KMS-11 (cell line): ENCODE measurements around the gene GMCL2.

Source experiments
- H2AFZ ChIP-seq: fragments of 200-600 bp; sonication (generic); 2 replicates; pipeline ENCODE4 v1.6.1; 2016; ENCODE audit warnings: antibody characterized with exemption, mixed run types, low read depth
- H3K27ac ChIP-seq: fragments of 200-600 bp; sonication (generic); 2 replicates; pipeline ENCODE4 v1.6.1; 2016; ENCODE audit warnings: mild to moderate bottlenecking, mixed run types
- H3K27me3 ChIP-seq: fragments of 200-600 bp; sonication (generic); 2 replicates; pipeline ENCODE4 v1.6.1; 2017; ENCODE audit warnings: mild to moderate bottlenecking, low read depth, mixed run types, moderate library complexity; ENCODE audit not compliant: insufficient read depth
- H3K36me3 ChIP-seq: fragments of 200-600 bp; sonication (generic); 2 replicates; pipeline ENCODE4 v1.6.1; 2017; ENCODE audit warnings: mild to moderate bottlenecking, mixed run types; ENCODE audit not compliant: insufficient read depth
- H3K4me1 ChIP-seq: fragments of 200-600 bp; sonication (generic); 2 replicates; pipeline ENCODE4 v1.6.1; 2016; ENCODE audit warnings: mild to moderate bottlenecking, low read depth, mixed run types; ENCODE audit not compliant: poor library complexity, severe bottlenecking
- H3K4me2 ChIP-seq: fragments of 200-600 bp; sonication (generic); 2 replicates; pipeline ENCODE4 v1.7.0; 2016; ENCODE audit warnings: mild to moderate bottlenecking, mixed run types
- H3K4me3 ChIP-seq: fragments of 200-600 bp; sonication (generic); IDR thresholded peaks from 2 replicates; pipeline ENCODE4 v1.6.1; 2017; ENCODE audit warnings: low read depth, low read length, mixed read lengths; ENCODE audit not compliant: insufficient read depth
- H3K79me2 ChIP-seq: fragments of 200-600 bp; sonication (generic); 2 replicates; pipeline ENCODE4 v1.6.1; 2016; ENCODE audit warnings: low read depth, mixed run types; ENCODE audit not compliant: insufficient read depth
- H3K9ac ChIP-seq: fragments of 200-600 bp; sonication (generic); 2 replicates; pipeline ENCODE4 v1.6.1; 2016; ENCODE audit warnings: mild to moderate bottlenecking, mixed run types
- H4K20me1 ChIP-seq: fragments of 200-600 bp; sonication (generic); 2 replicates; pipeline ENCODE4 v1.6.1; 2016; ENCODE audit warnings: mild to moderate bottlenecking, mixed run types; ENCODE audit not compliant: insufficient read depth
- CTCF ChIP-seq: fragments of 200-600 bp; sonication (generic); conservative IDR thresholded peaks from 2 replicates; pipeline ENCODE4 v1.6.1; 2017; ENCODE audit warnings: low read depth, mild to moderate bottlenecking, antibody characterized with exemption, low read length, moderate library complexity, mixed read lengths

Gene GMCL2

GRCh38 chr5:178223828-178224335 lies 36.7 kb upstream of the GMCL2 start:
- no peak overlapping the region for H3K27ac ChIP-seq
- H3K4me3 ChIP-seq = no peak overlapping the region
- no peaks in the 10 kb centered on the region for H3K79me2 ChIP-seq
- no peak overlapping the region for H2AFZ ChIP-seq
- no peak overlapping the region for H3K4me2 ChIP-seq
- no peaks in the 10 kb centered on the region for H4K20me1 ChIP-seq
- H3K27me3 ChIP-seq = no peaks in the 10 kb centered on the region
- H3K36me3 ChIP-seq = no peaks in the 10 kb centered on the region
- H3K4me1 ChIP-seq = no peaks in the 10 kb centered on the region
- no peak for TF ChIP-seq CTCF
- H3K9ac ChIP-seq = no peak overlapping the region

GRCh38 chr5:178223196-178223773 lies 36.1 kb upstream of the GMCL2 start:
- H3K27me3 ChIP-seq = no peaks in the 10 kb centered on the region
- no peak overlapping the region for H2AFZ ChIP-seq
- H3K4me2 ChIP-seq = no peak overlapping the region
- no peak for TF ChIP-seq CTCF
- no peak overlapping the region for H3K4me3 ChIP-seq
- H3K79me2 ChIP-seq = no peaks in the 10 kb centered on the region
- H3K4me1 ChIP-seq = no peaks in the 10 kb centered on the region
- no peak overlapping the region for H3K9ac ChIP-seq
- H3K36me3 ChIP-seq = no peaks in the 10 kb centered on the region
- no peaks in the 10 kb centered on the region for H4K20me1 ChIP-seq
- no peak overlapping the region for H3K27ac ChIP-seq

- H3K36me3 ChIP-seq = no peaks in the 10 kb centered on the region
- no peak overlapping the region for H3K4me2 ChIP-seq
- no peaks in the 10 kb centered on the region for H3K27me3 ChIP-seq
- H3K4me1 ChIP-seq = no peaks in the 10 kb centered on the region
- H3K27ac ChIP-seq = no peak overlapping the region
- H3K9ac ChIP-seq = no peak overlapping the region
- H3K79me2 ChIP-seq = no peaks in the 10 kb centered on the region
- no peak overlapping the region for H2AFZ ChIP-seq
- no peaks in the 10 kb centered on the region for H4K20me1 ChIP-seq
- H3K4me3 ChIP-seq = no peak overlapping the region
- no peak for TF ChIP-seq CTCF
Measured at GRCh38 chr5:178222292-178222691, 35.1 kb upstream of the GMCL2 start.

GRCh38 chr5:178221853-178222252 lies 34.7 kb upstream of the GMCL2 start:
- Histone ChIP-seq H2AFZ (no peak overlapping the region), H3K27ac (no peak overlapping the region), H4K20me1 (no peaks in the 10 kb centered on the region), H3K27me3 (no peaks in the 10 kb centered on the region), H3K36me3 (no peaks in the 10 kb centered on the region), H3K4me2 (no peak overlapping the region), H3K4me1 (no peaks in the 10 kb centered on the region), H3K79me2 (no peaks in the 10 kb centered on the region), H3K4me3 (no peak overlapping the region), H3K9ac (no peak overlapping the region)
- TF ChIP-seq CTCF = no peak
